Embryonic facial prominence (tissue), 1 donor: ENCODE results near the gene FPGS.
"Not testable (repeated sequence)": the region's sequence is repeated elsewhere in the genome, so short reads cannot be mapped to it uniquely, and the experiment has no call there.

Source experiments
- DNase-seq: peaks from one replicate; pipeline ENCODE4 v3.0.0-alpha.2; 2016; ENCODE audit errors: extremely low spot score

Gene FPGS

DNA sequence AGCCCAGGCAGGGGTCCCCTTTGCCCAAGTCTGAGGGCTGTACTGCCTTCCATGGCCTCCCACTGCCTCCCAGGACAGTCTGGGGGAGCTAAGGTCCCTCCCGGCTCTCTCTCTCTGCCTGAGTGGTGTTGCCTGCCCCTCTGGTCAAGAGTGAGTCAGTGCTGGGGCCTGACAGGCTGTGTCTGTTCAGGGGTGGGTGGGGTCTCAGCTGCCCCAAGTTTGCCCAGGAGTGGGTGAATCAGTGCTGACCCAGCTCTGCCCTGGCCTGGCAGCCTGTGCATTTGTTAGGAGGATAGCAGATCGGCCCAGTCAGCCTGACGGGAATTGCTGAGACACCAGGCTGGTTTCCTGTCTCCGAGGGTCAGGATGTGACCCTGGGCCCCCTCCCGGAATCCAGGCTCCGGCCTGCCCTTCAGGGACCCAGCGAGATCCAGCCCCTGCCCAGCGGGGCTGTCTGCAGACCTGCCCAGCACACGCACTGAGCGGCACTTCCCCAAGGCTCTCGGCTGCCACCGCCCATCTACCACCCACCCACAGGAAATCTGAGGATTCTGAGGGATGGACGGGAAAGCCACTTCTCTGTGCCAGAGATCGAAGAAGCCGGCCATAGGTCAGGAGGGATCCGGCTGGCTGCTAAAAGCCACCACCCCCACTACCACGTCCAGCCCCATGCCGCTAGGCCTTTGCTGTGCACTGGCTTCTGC, 35.8 kb downstream of the FPGS start:
- DNase-seq, result no peak

DNA sequence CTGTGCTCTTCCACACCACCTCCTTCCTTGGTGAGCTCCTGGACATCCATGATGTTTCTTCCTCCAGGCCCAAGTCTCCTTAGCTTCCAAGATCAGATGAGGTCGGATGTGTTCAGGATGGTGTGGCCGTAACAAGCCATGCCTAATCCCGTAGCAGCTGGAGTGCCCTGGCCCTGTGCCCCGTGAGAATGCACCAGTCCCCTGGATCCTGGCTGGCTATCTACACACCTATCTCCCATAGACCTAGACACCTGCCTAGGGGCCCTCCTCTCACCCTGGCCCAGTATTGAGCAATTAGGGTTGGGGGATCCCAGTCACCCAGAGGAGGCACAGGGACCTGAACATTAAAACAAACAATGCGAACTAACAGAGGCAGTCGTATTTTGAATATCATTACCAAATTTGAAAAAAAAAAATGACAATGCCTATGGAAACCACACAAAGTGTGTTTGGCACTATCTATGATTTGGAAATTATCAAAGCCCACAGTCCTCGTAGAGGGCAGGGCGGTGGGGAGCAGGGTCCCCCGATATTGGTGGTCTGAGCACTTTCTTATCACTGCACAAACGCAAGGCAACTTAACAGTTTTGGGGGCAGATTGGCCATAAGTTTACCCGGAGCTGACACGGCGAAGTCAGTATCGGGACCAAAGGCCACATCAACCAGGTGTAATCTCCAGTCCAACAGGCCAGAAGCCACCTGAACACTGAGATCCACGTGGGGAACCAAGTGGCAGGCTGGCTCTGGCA, 38.6 kb downstream of the FPGS start:
- no peak for DNase-seq

DNA sequence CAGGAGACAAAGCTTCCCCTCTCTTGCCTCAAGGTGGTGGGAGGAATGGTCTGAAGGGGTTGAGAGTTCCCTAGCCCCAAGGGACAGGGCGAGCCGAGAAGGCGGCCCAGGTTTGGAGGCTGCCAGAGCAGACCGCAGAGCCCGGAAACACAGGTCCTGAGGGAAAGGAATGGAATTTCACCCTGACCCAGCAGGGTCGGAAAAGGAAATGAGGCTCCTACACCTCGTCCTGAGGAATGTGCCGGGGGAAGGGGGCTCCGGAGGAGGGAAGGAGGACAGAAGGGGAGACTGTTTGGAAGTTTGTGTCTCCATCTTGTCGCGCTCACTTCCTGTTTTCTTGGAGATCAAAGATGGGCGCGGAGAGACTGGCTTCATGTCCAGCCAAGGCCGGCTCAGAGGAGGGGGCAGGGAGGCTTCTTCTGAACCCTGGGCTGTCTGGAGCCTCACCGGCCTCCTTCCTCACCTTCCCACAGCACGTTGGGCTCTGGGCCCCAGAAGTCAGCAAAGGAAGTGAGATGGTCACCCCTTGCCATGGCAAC, 42.2 kb downstream of the FPGS start:
- no peak for DNase-seq

DNA sequence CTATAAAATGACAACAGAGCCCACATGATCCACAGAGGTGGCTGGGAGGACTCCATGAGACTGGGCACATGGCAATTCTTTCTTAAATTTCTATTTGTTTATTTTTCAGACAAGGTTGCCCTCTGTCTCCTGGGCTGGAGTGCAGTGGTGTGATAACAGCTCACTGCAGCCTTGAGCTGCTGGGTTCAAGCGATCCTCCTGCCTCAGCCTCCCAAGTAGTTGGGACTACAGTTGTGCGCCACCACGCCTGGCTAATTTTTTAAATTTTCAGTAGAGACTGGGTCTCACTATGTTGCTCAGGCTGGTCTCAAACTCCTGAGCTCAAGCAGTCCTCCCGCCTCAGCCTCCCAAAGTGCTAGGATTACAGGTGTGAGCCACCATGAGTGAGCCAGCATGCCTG, 42.9 kb downstream of the FPGS start:
- not testable (repeated sequence) for DNase-seq

DNA sequence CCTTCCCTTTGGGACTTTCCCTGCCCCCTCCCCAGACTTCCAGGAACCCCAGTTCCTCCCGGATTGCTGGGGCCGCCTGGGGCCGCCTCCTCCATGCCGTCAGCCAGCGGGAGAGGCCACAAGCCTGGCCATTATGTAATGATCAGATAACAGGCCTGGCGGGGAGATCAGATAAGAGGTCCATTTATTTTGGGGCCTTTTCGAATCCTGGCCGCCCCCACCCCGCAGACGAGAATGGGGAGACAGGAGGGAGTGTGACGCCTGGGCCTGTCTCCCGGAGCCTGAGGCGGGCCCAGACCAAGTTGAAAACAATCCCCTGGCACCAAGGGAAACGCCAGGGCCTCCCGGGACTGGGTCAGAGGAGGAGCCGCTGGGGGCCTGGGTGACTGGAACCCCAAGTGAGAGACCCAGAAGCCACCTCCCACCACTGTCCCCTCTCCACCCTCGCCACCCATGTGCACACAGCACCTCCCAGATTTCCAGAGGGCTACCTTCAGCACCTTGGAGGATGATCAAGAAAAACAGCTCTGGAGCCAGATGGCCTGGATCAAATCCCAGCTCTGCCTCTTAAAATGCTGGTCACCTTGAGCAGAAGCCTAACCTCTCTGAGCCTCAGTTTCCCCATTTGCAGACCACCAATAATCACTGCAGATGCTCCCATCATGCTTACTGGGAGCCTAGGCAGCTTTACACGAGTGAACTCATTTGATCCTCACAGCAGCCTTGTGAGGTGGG, 43.9 kb downstream of the FPGS start:
- DNase-seq, result no peak

DNA sequence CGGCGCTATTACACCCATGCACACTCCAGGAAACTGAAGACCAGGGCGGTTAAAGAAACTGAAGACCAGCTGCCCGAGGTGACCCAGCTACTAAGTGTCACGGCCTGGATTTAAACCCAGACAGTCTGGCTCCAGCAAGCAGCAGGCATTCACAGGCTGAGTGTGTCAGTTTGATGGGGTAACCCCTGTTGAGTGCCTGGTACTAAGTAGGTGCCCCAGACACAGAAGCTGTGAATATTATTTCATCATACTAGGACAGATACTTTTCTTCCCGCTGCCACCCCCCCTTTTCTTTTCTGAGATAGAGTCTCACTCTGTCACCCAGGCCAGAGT, 44.5 kb downstream of the FPGS start:
- DNase-seq, result no peak

DNA sequence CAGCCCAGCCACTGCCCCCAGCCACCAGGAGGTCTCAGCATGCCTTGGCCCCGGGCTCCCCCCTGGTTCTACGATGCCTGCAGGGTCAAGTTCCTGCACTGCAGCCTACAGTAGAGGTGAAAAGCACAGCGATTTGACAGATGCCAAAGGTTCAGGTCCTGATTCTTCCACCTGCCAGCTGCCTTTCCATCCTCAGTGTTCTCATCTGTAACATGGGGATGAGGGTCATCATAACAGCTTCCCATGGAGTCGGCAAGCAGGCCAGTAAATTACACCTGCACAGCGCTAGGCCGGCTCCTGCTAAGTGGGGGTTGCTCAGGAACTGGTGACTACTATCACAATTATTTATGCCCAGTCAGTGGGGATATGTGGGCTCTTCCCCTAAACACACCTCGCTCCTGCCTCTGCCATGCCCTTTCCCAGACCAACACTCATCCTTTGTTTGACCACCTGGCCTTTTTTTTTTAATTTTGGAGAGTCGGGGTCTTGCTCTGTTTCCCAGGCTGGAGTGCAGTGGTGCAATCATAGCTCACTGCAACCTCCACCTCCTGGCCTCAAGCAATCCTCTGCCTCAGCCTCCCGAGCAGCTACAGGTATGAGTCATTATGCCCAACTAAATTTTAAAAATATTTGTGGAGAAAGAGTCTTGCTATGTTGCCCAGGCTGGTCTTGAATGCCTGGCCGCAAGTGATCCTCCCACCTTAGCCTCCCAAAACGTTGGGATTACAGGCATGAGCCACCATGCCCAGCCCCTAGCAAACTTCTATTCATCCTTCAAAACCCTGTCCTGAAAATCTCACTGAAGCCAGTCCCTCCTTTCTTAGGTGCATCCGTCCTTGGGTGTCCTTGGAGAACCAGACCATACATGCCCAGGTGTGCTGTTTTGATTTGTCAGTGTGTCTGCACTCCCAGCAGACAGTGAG, 45.4 kb downstream of the FPGS start:
- DNase-seq, result no peak

DNA sequence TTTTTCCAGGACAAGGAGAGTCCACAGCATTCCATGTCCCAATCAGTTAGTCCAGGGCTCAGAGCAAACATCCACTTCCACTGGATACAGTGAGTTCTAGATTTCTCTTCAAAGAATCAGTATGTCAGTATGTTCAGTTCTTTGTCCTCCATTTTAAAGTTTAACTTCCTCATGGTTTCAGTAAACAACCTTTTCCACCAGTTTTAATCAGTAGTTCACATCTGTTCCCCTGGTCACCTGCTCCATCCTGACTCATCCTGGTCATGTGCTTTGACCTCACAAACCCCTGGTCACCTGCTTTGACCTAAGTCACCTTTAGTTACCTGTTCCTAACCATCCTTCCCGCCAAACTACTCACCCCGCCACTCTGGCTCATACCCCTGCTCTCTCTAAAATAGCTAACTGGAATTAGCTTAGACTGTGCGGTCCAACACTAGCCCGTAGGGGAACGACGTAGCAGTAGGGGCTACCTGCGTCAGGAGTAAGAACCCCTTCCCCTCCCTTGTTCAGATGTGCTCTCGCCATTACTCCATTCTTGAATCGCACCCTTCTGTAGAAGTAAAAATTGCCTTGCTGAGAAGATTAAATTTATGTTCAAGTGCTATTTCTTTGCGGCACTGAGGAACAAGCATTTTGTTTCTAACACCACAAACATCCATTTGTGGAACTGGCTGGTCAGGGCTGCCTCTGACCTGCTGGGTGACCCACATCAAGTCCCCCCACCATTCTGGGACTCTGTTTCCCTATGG, 46.2 kb downstream of the FPGS start:
- DNase-seq, result no peak

DNA sequence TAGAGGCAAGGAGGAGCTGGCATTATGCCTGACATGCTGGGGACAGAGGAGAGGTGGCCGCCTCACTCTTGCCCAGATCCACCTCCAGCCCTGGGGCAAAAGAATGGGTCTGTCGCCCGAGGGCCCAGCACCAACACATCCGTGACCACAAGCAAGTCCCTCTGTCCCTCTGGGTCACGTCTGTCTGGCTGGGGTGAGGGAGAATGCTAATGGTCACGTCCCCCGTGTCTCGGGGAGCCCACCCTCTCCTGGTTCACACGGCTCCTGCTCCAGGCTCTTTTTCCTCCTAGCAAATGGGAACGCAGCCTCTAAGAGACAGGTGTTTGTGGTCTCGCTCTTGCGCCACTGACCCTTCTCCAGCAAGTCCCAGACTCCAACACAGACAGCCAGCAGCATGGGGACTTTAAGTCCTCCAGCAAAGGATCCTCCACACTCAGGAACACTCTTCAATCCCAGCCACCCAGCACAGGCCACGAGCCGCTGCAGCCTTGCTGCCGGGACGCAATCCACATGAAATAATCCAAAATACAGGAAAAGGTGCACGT, 47.7 kb downstream of the FPGS start:
- no peak for DNase-seq

DNA sequence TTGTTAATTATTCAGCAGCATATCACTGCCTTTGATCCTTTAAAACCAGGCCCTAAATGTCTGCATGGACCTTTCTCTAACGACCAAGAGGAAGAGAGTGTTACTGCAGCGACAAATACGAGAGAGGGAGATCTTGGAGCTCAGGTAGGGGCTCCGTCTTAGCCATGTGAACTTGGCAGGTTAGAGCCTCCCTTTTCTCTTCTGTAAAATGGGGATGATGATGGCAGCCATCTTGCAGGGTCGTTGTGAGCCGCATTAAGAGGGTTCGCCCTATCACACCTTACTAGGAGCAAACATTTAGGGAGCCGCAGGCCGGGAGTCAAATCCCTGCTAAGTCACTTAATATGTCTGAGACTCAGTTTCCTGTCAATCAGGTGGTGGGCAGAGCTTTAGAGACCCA, 50.1 kb downstream of the FPGS start:
- no peak for DNase-seq

DNA sequence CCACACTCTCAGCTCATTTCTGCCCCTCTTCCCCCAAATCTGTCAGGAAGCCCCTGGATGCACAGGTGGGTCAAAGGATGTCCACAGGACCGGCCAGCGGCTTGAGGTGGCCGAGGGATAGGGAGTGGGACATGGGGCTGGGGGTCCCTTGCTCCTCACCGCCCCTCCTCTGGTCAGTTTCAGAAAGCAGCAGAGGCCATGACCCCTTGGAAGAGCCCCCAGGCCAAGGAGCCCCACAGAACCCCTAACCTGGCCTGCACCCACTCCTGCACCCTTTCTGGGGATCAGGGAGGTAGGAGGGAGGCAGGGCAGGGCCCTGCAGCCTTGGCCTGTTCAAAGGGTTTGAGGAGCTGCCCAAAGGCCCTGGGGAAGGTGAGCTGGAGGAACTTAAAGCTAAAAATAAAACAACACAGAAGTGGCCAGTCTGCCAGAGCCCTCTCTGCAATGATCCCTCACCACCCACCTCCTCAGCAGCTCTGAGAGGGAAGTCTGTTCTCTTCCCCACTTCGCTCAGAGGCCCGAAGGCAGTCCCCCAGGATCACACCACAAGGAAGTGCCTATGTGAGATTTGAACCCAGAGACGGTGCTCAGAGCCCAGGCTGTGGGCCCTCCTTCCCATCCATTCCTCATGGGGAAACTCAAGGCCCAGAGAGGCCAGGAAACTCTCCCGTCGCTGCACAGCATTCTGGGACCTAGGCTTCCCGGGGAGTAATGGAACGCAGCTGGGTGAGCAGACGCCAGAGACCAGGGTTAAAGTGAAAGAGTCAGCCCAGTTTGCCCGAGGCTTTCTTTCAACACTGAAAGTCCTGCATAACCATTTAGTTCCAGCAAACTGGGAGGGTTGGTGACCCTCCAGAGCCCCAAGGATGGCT, 50.9 kb downstream of the FPGS start:
- no peak for DNase-seq

DNA sequence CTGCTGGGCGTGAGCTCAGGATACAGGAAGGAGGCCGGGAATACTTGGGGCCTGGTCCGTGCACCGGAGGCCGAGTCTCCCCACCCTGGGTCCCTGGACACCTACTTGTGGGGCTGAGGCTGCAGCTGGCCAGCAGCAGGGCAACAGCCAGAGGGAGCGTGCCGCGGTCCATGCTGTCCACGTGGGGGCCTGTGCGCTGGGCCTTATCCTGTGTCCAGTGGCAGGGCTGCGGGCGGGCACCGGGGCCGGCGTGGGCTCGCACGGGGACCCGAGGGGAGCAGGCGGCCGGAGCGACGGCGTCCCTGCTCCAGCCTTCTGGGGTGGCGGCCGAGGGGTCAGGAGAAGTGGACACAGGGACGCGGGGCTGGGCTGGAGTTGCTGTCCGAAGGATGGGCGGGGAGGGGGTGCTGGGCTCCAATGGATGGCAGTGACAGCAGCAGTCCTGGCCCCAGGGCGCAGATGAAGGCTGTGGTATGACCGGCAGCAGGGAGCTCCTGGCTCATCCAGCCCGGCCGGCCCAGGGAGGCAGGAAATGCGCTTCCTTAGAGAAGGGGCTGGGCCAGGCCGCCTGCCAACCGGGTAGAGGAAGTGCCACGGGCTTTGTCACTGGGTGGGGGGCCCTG, 51.6 kb downstream of the FPGS start, which contains the start of gene ENG:
Gene ENG (minus strand): TSS at position 475 of the 623 bp plus-strand sequence. CDS start 303 bp downstream, at position 172.
- DNase-seq, result no peak

DNA sequence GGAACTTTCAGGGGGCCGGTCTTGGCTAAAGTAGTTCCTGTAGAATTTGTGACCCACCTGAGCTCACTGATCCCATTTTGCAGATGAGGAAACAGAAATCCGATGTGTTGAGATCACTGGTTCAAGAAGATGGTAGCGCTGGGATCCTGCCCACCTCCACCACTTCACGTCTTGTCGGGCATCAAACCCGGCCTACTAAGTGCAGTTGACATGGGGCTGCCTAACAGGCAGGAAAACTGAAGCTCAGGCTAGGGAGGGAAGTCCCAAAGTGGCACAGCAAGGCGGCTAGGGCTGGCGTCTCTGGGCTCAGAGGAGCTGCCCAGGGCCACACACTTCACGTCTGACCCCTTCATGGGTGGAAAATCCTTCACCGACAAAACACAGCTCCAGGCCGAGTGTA, 52.3 kb downstream of the FPGS start:
- no peak for DNase-seq

DNA sequence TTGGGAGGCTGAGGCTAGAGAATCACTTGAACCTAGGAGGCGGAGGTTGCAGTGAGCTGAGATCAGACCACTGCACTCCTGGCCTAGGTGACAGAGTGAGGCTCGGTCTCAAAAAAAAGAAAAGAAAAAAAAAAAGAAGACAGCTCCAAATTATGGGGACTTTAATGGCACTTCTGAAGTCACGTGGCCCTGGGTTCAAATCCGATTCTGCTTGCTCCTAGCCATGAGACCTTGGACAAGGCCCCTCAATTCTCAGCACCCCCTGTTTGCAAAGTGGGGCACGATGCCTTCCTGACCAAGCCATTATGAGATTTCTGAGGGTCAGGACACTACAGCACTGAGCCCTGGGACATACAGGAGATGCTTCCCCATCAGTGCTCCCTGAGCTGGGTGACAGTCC, 52.8 kb downstream of the FPGS start:
- DNase-seq, result no peak

DNA sequence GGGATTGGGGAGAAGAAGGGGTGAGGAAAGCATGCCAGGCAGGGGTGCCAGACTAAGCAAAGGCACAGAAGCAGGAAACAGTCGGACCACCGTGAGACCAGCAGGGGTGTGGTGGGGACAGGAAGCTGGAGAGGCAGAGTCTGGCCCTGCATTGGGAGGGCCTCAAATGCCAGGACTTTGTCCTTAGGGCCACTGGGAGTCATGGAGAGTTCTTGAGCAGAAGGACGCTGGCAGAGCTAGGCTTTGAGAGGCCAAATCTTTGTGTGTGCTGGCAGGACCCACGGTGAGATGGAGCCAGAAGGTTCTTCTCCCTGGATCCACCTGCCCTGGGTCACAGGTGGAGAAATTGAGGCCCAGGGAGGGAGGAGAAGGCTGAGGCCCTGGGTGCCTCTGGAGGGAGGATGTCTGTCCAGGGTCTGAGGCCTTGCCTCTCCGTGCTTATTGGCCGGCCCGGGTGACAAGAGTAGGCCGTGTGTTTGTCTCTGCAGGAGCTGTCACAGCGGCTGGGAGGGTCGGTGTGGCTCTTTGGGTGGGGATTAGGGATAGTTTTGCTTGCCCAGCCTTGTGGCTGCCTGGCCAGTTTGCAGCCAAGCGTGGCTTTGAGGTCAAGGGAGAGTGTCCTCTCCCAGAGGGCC, 53.5 kb downstream of the FPGS start:
- no peak for DNase-seq

DNA sequence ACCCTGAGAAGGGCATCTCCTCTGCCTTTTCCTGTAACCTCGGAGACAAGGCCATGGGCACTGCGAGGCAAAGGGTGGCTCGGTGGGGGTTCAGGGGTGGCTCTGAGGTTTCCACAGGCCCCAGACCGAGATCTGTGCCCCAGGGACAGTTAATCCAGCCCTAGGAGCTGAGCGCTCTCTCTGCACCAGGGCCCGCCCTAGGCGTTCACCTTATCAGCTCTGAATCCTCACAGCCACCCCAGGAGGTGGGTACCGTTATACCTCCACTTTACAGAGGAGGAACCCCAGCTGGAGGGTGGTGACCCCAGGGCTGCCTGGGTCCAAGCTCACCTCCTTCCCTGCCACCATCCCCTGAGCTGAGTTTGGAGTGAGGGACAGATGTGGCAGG, 54.0 kb downstream of the FPGS start:
- DNase-seq, result no peak

DNA sequence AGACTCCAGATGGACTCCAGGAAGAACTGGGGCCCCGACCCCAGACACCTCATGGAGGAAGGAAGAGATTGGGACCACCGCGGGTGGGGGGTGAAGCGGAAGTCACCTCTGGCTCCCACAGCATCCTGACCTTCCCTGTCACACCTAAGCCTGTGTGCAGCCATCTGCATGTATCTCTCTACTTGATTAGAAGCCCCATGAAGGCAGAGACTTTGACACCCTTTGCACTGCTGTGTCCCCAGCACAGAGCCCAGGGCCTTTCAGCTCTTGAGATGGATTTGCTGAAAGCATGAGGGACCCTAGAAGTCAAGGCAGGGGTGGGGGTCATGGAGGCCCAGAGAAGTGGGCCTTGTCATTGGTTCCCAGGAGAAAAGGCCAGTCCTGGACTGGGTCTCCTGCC, 54.6 kb downstream of the FPGS start:
- DNase-seq, result no peak

DNA sequence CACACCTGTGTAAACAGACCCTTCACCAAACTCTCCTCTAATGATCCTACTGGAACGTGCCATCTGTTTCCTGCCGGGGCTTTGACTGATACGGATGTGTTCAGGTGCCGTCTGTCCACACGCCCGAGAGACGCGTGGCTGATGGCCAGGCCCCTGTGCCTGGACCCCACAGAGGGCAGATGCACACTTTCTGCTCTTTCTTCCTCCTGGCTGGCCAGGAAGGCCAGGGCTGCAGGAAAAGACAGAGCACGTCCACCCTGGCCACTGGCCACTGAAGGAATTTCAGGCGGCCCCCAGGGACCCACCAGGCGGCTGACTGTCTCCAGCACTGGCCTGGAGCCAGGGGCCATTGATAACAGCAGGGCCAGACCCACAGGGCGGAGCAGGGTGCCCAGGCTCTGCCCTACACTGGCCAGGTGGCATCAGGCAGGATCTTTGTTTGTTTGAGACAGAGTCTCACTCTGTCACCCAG, 55.4 kb downstream of the FPGS start:
- no peak for DNase-seq
